Activated B cell treated with CpG ODN at 0.5 μM for 24 hours (primary cell): ENCODE results near the gene EIPR1. TPM values are rescaled to one million over a fixed set of nuclear protein-coding genes. Genes with fewer than 3 reads are reported as not detected.

Experiments
- ATAC-seq: fragments of 200-7000 bp; cut with Tn5 transposase; one replicate; pipeline ENCODE4 v1.10.0; 2021; ENCODE audit warnings: low read depth, mild to moderate bottlenecking, moderate library complexity
- CTCF ChIA-PET: fragments of 350-600 bp; sonication (Branson Sonifier 250); formaldehyde crosslinking; loops from one replicate; lab custom pipeline; 2021; ENCODE audit warnings: antibody characterized with exemption; lab: Charles Lee
- POLR2A ChIA-PET: fragments of 350-600 bp; sonication (Branson Sonifier 250); formaldehyde crosslinking; loops from one replicate; lab custom pipeline; 2021; ENCODE audit warnings: antibody characterized with exemption; lab: Charles Lee
- DNase-seq: peaks from one replicate; pipeline ENCODE4 v3.0.0; 2022
- H3K27ac Mint-ChIP-seq: one replicate; pipeline ENCODE4 v1.8.0; 2020; ENCODE audit warnings: mixed read lengths
- H3K27me3 Mint-ChIP-seq: one replicate; pipeline ENCODE4 v1.8.0; 2021; ENCODE audit warnings: mixed read lengths
- H3K36me3 Mint-ChIP-seq: one replicate; pipeline ENCODE4 v1.8.0; 2021; ENCODE audit warnings: low read depth, mixed read lengths
- H3K4me1 Mint-ChIP-seq: one replicate; pipeline ENCODE4 v1.8.0; 2021; ENCODE audit warnings: mixed read lengths
- H3K4me3 Mint-ChIP-seq: one replicate; pipeline ENCODE4 v1.8.0; 2020; ENCODE audit warnings: mild to moderate bottlenecking, mixed read lengths
- H3K9me3 Mint-ChIP-seq: one replicate; pipeline ENCODE4 v1.8.0; 2020; ENCODE audit warnings: mixed read lengths
- CTCF ChIP-seq: fragments of 200-600 bp; IDR thresholded peaks from one replicate; pipeline ENCODE4 v1.8.0; 2022; ENCODE audit warnings: antibody characterized with exemption, mild to moderate bottlenecking
- intact Hi-C: fragments of 100-400 bp; cut with micrococcal nuclease; formaldehyde crosslinking; loops from one replicate; pipeline ENCODE4 v1.15.1; 2024
- total RNA-seq: library from RNA; stranded (reverse); gene quantifications from 2 replicates; pipeline ENCODE4 v1.2.3, GENCODE V29; 2022

EIPR1 gene
- total RNA-seq, 1 donor from 2014 or later = 36.3 TPM

GRCh38 chr2:3180082-3180908 lies 197.3 kb downstream of the EIPR1 start:
- Mint-ChIP-seq H3K9me3 (no peaks in the 10 kb centered on the region), H3K36me3 (peaks cover 17% of the 10 kb centered on the region), H3K4me1 (no peaks in the 10 kb centered on the region), H3K27me3 (no peaks in the 10 kb centered on the region), H3K4me3 (no peak overlapping the region), H3K27ac (no peak overlapping the region)
- ATAC-seq = no peak
- TF ChIP-seq CTCF = no peak
- ChIA-PET POLR2A (no interaction called here), CTCF (no interaction called here)
- no peak for DNase-seq
- intact Hi-C loops = no loop called here

GRCh38 chr2:3179626-3180025 lies 198.0 kb downstream of the EIPR1 start:
- H3K4me3 Mint-ChIP-seq = no peak overlapping the region
- DNase-seq (no peak), ATAC-seq (no peak)
- H3K4me1 Mint-ChIP-seq = no peaks in the 10 kb centered on the region
- no peak for TF ChIP-seq CTCF
- intact Hi-C loops = loop anchor here (5.0 kb wide), 1 partner anchor 123 kb away; no protein-coding TSS in a partner anchor
- CTCF ChIA-PET = no interaction called here
- H3K27ac Mint-ChIP-seq = no peak overlapping the region
- peaks cover 18% of the 10 kb centered on the region for H3K36me3 Mint-ChIP-seq
- POLR2A ChIA-PET = no interaction called here
- no peaks in the 10 kb centered on the region for H3K27me3 Mint-ChIP-seq
- no peaks in the 10 kb centered on the region for H3K9me3 Mint-ChIP-seq

- no peaks in the 10 kb centered on the region for H3K4me1 Mint-ChIP-seq
Observed at GRCh38 chr2:3179208-3179607, 198.4 kb downstream of the EIPR1 start.

GRCh38 chr2:3178578-3179031 lies 199.0 kb downstream of the EIPR1 start:
- DNase-seq (no peak), ATAC-seq (no peak)
- H3K9me3 Mint-ChIP-seq = no peaks in the 10 kb centered on the region
- POLR2A ChIA-PET = interaction anchor here (0.7 kb wide), 1 partner anchor 904 kb away, joined by 11 read pairs; no protein-coding TSS in a partner anchor
- peaks cover 23% of the 10 kb centered on the region for H3K36me3 Mint-ChIP-seq
- H3K27me3 Mint-ChIP-seq = no peaks in the 10 kb centered on the region
- no peak overlapping the region for H3K27ac Mint-ChIP-seq
- intact Hi-C loops = loop anchor here (5.0 kb wide), 1 partner anchor 124 kb away; no protein-coding TSS in a partner anchor
- no peaks in the 10 kb centered on the region for H3K4me1 Mint-ChIP-seq
- H3K4me3 Mint-ChIP-seq = no peak overlapping the region
- CTCF ChIA-PET = no interaction called here
- TF ChIP-seq CTCF = no peak

More at GRCh38 chr2:3179208-3179607, 198.4 kb downstream of the EIPR1 start:
- ATAC-seq = no peak
- no peak for DNase-seq
- Mint-ChIP-seq H3K27me3 (no peaks in the 10 kb centered on the region), H3K9me3 (no peaks in the 10 kb centered on the region), H3K27ac (no peak overlapping the region), H3K4me3 (no peak overlapping the region), H3K36me3 (peaks cover 19% of the 10 kb centered on the region)
- POLR2A ChIA-PET = no interaction called here
- TF ChIP-seq CTCF = no peak
- CTCF ChIA-PET = no interaction called here
- intact Hi-C loops = loop anchor here (5.0 kb wide), 1 partner anchor 123 kb away; no protein-coding TSS in a partner anchor

GRCh38 chr2:3177891-3178577 lies 199.6 kb downstream of the EIPR1 start:
- Mint-ChIP-seq H3K36me3 (peaks cover 26% of the 10 kb centered on the region), H3K27ac (no peak overlapping the region), H3K4me3 (no peak overlapping the region), H3K4me1 (no peaks in the 10 kb centered on the region), H3K27me3 (no peaks in the 10 kb centered on the region), H3K9me3 (no peaks in the 10 kb centered on the region)
- ChIA-PET POLR2A (interaction anchor here (0.7 kb wide), 1 partner anchor 903 kb away, joined by 11 read pairs; no protein-coding TSS in a partner anchor), CTCF (no interaction called here)
- no peak for TF ChIP-seq CTCF
- DNase-seq (no peak), ATAC-seq (no peak)
- intact Hi-C loops = loop anchor here (5.0 kb wide), 1 partner anchor 124 kb away; no protein-coding TSS in a partner anchor
